Stomach (tissue), 4 donors: Measurements from ENCODE around the gene CFAP161.
"Not testable (repeated sequence)": the region's sequence is repeated elsewhere in the genome, so short reads cannot be mapped to it uniquely, and the experiment has no call there.

Experiments
- POLR2AphosphoS5 ChIP-seq, 3 donors: sonication (generic); formaldehyde crosslinking; IDR thresholded peaks; one replicate each; pipeline ENCODE4 v1.6.1; 2016; ENCODE audit warnings: antibody characterized with exemption in 3 of 3
- TF ChIP-seq, protein P1 (sequence below), 7 experiments: fragments of 450-650 bp in 4 of 7; fragments of 200-600 bp in 3 of 7; sonication (generic) in 3 of 7; IDR thresholded peaks; one replicate each; pipeline ENCODE4 v1.5.1; 2016 to 2019; ENCODE audit warnings: antibody characterized with exemption in 7 of 7, control low read depth in 2 of 7, mild to moderate bottlenecking in 1 of 7

DNA sequence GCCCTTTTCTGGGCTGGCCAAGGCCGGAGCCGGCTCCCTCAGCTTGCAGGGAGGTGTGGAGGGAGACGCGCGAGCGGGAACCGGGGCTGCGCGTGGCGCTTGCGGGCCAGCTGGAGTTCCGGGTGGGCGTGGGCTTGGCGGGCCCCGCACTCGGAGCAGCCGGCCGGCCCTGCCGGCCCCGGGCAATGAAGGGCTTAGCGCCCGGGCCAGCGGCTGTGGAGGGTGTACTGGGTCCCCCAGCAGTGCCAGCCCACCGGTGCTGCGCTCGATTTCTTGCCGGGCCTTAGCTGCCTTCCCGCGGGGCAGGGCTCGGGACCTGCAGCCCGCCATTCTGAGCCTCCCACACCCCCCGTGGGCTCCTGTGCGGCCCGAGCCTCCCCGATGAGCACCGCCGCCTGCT lies 24.5 kb downstream of the CFAP161 start:
- TF ChIP-seq POLR2AphosphoS5 (IDR thresholded peaks at IDR 0.05), result not testable (repeated sequence)
- TF ChIP-seq, protein P1, sequence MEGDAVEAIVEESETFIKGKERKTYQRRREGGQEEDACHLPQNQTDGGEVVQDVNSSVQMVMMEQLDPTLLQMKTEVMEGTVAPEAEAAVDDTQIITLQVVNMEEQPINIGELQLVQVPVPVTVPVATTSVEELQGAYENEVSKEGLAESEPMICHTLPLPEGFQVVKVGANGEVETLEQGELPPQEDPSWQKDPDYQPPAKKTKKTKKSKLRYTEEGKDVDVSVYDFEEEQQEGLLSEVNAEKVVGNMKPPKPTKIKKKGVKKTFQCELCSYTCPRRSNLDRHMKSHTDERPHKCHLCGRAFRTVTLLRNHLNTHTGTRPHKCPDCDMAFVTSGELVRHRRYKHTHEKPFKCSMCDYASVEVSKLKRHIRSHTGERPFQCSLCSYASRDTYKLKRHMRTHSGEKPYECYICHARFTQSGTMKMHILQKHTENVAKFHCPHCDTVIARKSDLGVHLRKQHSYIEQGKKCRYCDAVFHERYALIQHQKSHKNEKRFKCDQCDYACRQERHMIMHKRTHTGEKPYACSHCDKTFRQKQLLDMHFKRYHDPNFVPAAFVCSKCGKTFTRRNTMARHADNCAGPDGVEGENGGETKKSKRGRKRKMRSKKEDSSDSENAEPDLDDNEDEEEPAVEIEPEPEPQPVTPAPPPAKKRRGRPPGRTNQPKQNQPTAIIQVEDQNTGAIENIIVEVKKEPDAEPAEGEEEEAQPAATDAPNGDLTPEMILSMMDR (IDR thresholded peaks at IDR 0.05), result not testable (repeated sequence)
